Breast epithelium (tissue), 3 donors: ENCODE measurements around the gene PLEKHM2.

Experiments
- POLR2A ChIP-seq: fragments of 450-650 bp; IDR thresholded peaks from one replicate; pipeline ENCODE4 v1.6.1; 2016; ENCODE audit warnings: antibody characterized with exemption, mild to moderate bottlenecking, moderate library complexity
- POLR2AphosphoS5 ChIP-seq, 3 donors: sonication (generic); formaldehyde crosslinking; IDR thresholded peaks; one replicate each; pipeline ENCODE4 v1.6.1; 2017; ENCODE audit warnings: antibody characterized with exemption in 3 of 3
- TF ChIP-seq, protein P1 (sequence below), 3 donors: fragments of 450-650 bp; IDR thresholded peaks; one replicate each; pipeline ENCODE4 v1.5.1; 2016 to 2017; ENCODE audit warnings: antibody characterized with exemption in 3 of 3, mild to moderate bottlenecking in 3 of 3, moderate library complexity in 3 of 3

DNA sequence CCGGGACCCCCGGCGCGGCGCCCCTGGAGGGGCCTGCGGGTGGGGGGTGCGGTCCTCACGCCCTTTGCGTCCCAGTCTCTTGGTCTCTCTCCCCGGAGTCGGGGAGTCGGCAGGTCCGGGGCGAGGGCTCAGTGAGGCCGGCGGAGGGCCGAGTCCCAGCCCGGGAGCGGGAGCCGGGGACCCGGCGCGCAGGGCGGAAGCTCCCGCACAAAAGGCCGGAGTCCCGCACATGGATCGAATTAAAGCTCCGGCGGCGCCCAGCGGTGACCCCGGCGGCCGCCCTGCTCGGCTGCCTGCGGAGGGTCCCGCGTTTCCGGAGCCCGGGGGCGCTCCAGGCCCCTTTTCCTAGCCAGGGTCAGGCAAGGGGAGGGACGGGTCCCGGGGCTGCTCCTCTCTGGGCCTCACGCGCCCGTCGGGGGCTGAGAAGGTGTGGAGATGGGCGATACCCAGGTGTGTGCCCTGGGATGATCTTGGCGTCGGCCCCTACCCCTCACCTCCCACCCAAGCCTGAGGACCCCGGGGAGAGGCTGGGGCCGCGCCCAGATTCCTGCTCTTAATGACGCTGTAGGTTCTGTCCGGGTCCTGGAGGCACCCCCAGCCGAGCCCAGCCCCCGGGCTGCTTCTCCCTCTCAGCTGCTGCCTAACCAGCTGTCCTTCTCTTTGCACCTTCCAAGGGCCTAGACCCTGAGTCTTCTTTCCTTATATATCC, 75.0 kb downstream of the PLEKHM2 start:
- TF ChIP-seq, protein P1, sequence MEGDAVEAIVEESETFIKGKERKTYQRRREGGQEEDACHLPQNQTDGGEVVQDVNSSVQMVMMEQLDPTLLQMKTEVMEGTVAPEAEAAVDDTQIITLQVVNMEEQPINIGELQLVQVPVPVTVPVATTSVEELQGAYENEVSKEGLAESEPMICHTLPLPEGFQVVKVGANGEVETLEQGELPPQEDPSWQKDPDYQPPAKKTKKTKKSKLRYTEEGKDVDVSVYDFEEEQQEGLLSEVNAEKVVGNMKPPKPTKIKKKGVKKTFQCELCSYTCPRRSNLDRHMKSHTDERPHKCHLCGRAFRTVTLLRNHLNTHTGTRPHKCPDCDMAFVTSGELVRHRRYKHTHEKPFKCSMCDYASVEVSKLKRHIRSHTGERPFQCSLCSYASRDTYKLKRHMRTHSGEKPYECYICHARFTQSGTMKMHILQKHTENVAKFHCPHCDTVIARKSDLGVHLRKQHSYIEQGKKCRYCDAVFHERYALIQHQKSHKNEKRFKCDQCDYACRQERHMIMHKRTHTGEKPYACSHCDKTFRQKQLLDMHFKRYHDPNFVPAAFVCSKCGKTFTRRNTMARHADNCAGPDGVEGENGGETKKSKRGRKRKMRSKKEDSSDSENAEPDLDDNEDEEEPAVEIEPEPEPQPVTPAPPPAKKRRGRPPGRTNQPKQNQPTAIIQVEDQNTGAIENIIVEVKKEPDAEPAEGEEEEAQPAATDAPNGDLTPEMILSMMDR (IDR thresholded peaks at IDR 0.05): no peak
- TF ChIP-seq POLR2A (no peak), POLR2AphosphoS5 (IDR thresholded peaks at IDR 0.05) (no peak)
